H1 (cell line): ENCODE results near the gene SLK.

ENCODE experiments used
- CHD1 ChIP-seq: IDR thresholded peaks from 2 replicates; pipeline ENCODE4 v1.6.1; 2012; ENCODE audit warnings: low read depth, low read length, improper control_type of control experiment
- CHD2 ChIP-seq: IDR thresholded peaks from 2 replicates; pipeline ENCODE4 v1.6.1; 2012; ENCODE audit warnings: low read length, improper control_type of control experiment
- CTCF ChIP-seq, 3 experiments: IDR thresholded peaks; 1 replicate in 2 of 3; 2 replicates in 1 of 3; pipeline versions ENCODE4 v1.5.1 to v1.6.1; 2011; ENCODE audit warnings: low read length in 3 of 3, mild to moderate bottlenecking in 3 of 3, inconsistent platforms in 2 of 3, low read depth in 1 of 3, moderate library complexity in 1 of 3; ENCODE audit not compliant: insufficient read depth in 1 of 3; ENCODE audit errors: control extremely low read depth in 1 of 3
- EP300 ChIP-seq, 2 experiments: IDR thresholded peaks; 1 replicate in 1 of 2; 2 replicates in 1 of 2; pipeline ENCODE4 v1.6.1; 2011 to 2012; ENCODE audit warnings: low read depth in 2 of 2, low read length in 2 of 2, mild to moderate bottlenecking in 2 of 2, borderline replicate concordance in 1 of 2, inconsistent platforms in 1 of 2, moderate library complexity in 1 of 2
- HDAC2 ChIP-seq, 2 experiments: fragments of 300-600 bp in 1 of 2; sonication (generic) in 1 of 2; IDR thresholded peaks; 2 replicates each; pipeline ENCODE4 v1.6.1; 2011 to 2012; ENCODE audit warnings: low read depth in 2 of 2, low read length in 2 of 2, mild to moderate bottlenecking in 2 of 2, moderate library complexity in 2 of 2, borderline replicate concordance in 1 of 2, inconsistent platforms in 1 of 2
- KDM4A ChIP-seq: IDR thresholded peaks from one replicate; pipeline ENCODE4 v1.7.1; 2012; ENCODE audit warnings: low read depth, mild to moderate bottlenecking, moderate library complexity, low read length, inconsistent platforms; ENCODE audit not compliant: severe bottlenecking
- RNF2 ChIP-seq: fragments of 200-900, 300-1000 bp; sonication (generic); IDR thresholded peaks from 2 replicates; pipeline ENCODE4 v1.7.1; 2016; ENCODE audit warnings: borderline replicate concordance, low read depth, mild to moderate bottlenecking, antibody characterized with exemption, low read length; ENCODE audit not compliant: poor library complexity, severe bottlenecking; ENCODE audit errors: missing control alignments
- SIN3A ChIP-seq, 2 experiments: IDR thresholded peaks in 1 of 2; conservative IDR thresholded peaks in 1 of 2; 2 replicates each; pipeline ENCODE4 v1.6.1; 2011 to 2012; ENCODE audit warnings: low read length in 2 of 2, improper control_type of control experiment in 1 of 2, low read depth in 1 of 2, mild to moderate bottlenecking in 1 of 2
- ZNF274 ChIP-seq: IDR thresholded peaks from 2 replicates; pipeline ENCODE4 v1.7.0; 2012; ENCODE audit warnings: low read length, borderline replicate concordance; ENCODE audit errors: extremely low read depth
- TF ChIP-seq, protein P1 (sequence below): IDR thresholded peaks from 2 replicates; pipeline ENCODE4 v1.6.1; 2012; ENCODE audit warnings: inconsistent platforms
- TF ChIP-seq, protein P2 (sequence below): IDR thresholded peaks from 2 replicates; pipeline ENCODE4 v1.6.1; 2011; ENCODE audit warnings: low read length, improper control_type of control experiment
- TF ChIP-seq, protein P3 (sequence below): IDR thresholded peaks from 2 replicates; pipeline ENCODE4 v1.6.1; 2012; ENCODE audit warnings: inconsistent platforms

GRCh38 chr10:103951183-103951582, 15.8 kb upstream of the SLK start:
- TF ChIP-seq CTCF (IDR thresholded peaks at IDR 0.05; ENCODE audit: control extremely low read depth in 1 of 3, insufficient read depth in 1 of 3, low read depth in 1 of 3, low read length in 3 of 3) (no peak), KDM4A (no peak), SIN3A (conservative IDR thresholded peaks at IDR 0.05 in 1 of 2, IDR thresholded peaks at IDR 0.05 in 1 of 2; ENCODE audit: low read depth in 1 of 2, low read length in 2 of 2) (no peak), CHD2 (no peak), HDAC2 (IDR thresholded peaks at IDR 0.05; ENCODE audit: borderline replicate concordance in 1 of 2, low read depth in 2 of 2, low read length in 2 of 2) (no peak), RNF2 (no peak), ZNF274 (no peak), EP300 (IDR thresholded peaks at IDR 0.05; ENCODE audit: borderline replicate concordance in 1 of 2, low read depth in 2 of 2, low read length in 2 of 2) (no peak), CHD1 (no peak)
- TF ChIP-seq, protein P1, sequence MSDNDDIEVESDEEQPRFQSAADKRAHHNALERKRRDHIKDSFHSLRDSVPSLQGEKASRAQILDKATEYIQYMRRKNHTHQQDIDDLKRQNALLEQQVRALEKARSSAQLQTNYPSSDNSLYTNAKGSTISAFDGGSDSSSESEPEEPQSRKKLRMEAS = no peak
- TF ChIP-seq, protein P2, sequence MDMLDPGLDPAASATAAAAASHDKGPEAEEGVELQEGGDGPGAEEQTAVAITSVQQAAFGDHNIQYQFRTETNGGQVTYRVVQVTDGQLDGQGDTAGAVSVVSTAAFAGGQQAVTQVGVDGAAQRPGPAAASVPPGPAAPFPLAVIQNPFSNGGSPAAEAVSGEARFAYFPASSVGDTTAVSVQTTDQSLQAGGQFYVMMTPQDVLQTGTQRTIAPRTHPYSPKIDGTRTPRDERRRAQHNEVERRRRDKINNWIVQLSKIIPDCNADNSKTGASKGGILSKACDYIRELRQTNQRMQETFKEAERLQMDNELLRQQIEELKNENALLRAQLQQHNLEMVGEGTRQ = no peak
- TF ChIP-seq, protein P3, sequence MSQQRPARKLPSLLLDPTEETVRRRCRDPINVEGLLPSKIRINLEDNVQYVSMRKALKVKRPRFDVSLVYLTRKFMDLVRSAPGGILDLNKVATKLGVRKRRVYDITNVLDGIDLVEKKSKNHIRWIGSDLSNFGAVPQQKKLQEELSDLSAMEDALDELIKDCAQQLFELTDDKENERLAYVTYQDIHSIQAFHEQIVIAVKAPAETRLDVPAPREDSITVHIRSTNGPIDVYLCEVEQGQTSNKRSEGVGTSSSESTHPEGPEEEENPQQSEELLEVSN = no peak
